GM21576 (cell line): Measurements from ENCODE around the gene AADACL4.
"Not testable (repeated sequence)": the region's sequence is repeated elsewhere in the genome, so short reads cannot be mapped to it uniquely, and the experiment has no call there.

Experiments used
- ATAC-seq: cut with Tn5 transposase; IDR thresholded peaks from one replicate; pipeline ENCODE4 v1.9.1; 2021; ENCODE audit warnings: mild to moderate bottlenecking, moderate library complexity; ENCODE audit not compliant: unreplicated experiment

The AADACL4 gene

GRCh38 chr1:12709091-12709491, 65.2 kb downstream of the AADACL4 start:
- no peak for ATAC-seq

- ATAC-seq = no peak
Measured at GRCh38 chr1:12709696-12710095, 65.8 kb downstream of the AADACL4 start.

GRCh38 chr1:12711536-12711935, 67.7 kb downstream of the AADACL4 start:
- ATAC-seq = no peak

GRCh38 chr1:12712076-12712475, 68.2 kb downstream of the AADACL4 start:
- ATAC-seq = no peak

- no peak for ATAC-seq
Measured at GRCh38 chr1:12712929-12713328, 69.0 kb downstream of the AADACL4 start.

- ATAC-seq = not testable (repeated sequence)
Measured at GRCh38 chr1:12713651-12714050, 69.8 kb downstream of the AADACL4 start.

GRCh38 chr1:12714710-12715475, 71.0 kb downstream of the AADACL4 start:
- no peak for ATAC-seq

- no peak for ATAC-seq
Measured at GRCh38 chr1:12715896-12716437, 72.1 kb downstream of the AADACL4 start, which contains the start of gene AADACL3. Gene AADACL3, plus strand, starts transcription at chr1:12716110. Its CDS starts 67 bp downstream, at chr1:12716177.
